ENCODE results near the gene SPHK1. TPM values are rescaled to one million over a fixed set of nuclear protein-coding genes. Genes with fewer than 3 reads are reported as not detected.
A peak's percentile ranks its signal among the peaks of the same experiment; 100 is the strongest.

The SPHK1 gene
- total RNA-seq, 4 donors from 2014 or later, result 0.66 to 5.0 (median 2.5) TPM

DNA sequence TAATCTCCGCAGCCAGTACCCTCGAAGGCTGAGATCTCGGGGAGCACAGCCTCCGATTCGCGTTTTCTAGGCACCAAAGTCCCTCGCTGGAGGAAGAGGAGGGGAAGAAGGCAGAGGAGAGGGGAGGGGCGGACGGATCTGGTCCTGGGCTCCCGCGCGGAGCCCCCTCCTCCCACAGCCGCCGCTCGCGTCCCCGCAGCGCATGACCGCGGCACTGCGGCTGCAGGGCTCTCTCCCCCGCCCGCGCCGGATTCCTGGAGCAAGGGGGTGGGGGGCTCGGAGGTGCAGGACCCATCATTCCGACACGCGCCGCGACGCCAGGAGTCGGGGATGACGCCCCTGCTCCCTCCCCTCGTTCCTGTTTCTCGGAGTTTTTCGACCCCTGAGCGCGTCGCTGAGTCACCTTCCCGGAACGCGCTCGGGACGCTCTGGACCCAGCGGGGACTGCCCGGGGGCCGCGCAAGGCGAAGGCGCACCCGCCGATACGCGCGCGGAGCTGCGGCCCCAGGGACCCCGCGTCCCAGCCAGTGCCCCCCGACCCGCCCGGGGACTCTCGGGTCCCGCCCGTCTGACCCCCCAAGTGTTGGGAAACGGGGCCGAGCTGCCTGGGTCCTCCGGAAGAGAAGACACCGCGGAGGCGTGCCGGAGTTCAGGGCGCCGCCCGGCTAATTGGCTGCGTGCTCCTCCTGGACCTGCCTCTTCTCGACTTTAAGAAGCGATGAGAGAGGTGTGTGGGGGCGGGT, 1.4 kb upstream of the SPHK1 start:
- H3K4me1 ChIP-seq, result peaks cover 21 to 29% of the 10 kb centered on the region in 2 donors
- intact Hi-C loops (cut with DNase I; ENCODE audit: low total_unique reads), result no loop called here
- H3K36me3 ChIP-seq, result no peaks in the 10 kb centered on the region
- peaks cover 0 to 12% (median 5%) of the 10 kb centered on the region in 3 donors for H3K27me3 ChIP-seq
- TF ChIP-seq, protein P1, sequence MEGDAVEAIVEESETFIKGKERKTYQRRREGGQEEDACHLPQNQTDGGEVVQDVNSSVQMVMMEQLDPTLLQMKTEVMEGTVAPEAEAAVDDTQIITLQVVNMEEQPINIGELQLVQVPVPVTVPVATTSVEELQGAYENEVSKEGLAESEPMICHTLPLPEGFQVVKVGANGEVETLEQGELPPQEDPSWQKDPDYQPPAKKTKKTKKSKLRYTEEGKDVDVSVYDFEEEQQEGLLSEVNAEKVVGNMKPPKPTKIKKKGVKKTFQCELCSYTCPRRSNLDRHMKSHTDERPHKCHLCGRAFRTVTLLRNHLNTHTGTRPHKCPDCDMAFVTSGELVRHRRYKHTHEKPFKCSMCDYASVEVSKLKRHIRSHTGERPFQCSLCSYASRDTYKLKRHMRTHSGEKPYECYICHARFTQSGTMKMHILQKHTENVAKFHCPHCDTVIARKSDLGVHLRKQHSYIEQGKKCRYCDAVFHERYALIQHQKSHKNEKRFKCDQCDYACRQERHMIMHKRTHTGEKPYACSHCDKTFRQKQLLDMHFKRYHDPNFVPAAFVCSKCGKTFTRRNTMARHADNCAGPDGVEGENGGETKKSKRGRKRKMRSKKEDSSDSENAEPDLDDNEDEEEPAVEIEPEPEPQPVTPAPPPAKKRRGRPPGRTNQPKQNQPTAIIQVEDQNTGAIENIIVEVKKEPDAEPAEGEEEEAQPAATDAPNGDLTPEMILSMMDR (IDR thresholded peaks at IDR 0.05 in 4 of 5, conservative IDR thresholded peaks at IDR 0.05 in 1 of 5), result no peak
- no peak for TF ChIP-seq POLR2A (IDR thresholded peaks at IDR 0.05)
- ATAC-seq, result peak in 1 of 2 donors; percentile 28
- H3K27ac ChIP-seq, result peak overlapping the region; percentile 64 to 79 (median 71)
- in situ Hi-C loops (cut with MboI; ENCODE audit: low sequenced_read_pairs in 4 of 4), result no loop called here
- DNase-seq, result no peak
- H3K9me3 ChIP-seq, result no peaks in the 10 kb centered on the region
- peak overlapping the region; percentile 44 to 69 (median 62) for H3K4me3 ChIP-seq

DNA sequence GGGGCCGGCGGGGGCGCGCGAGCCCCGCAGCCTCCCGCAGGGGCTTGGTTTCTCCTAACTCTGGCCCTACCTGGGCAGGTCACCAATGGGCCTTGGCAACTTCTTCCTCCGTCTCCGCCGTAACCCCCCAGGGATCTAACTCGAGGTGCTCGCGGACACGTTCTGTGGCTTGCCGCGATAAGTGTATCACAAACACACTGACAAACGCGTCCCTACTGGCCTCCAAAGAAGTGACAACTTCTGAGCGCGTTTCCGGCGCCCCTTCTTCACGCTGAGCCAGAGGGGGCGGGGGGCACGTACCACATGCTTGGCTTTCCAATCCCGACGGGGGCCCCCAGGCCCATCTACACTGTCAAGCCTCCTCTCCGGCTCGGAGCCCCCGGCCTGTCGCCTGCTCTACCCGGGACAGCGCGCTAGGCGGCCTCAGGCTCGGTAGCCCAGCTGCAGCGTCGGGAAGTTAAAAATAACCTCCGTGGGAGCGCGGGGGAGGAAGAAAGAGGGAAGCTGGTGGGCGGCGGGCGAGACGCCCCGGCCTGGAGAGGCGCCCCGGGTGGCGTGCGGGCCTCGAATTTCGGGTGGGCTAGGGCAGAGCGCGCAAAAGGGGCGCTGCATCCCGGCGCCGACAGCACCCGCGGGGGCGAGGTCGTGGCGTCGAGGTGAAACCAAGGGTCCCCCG, 725 bp upstream of the SPHK1 start:
- Histone ChIP-seq H3K4me1 (peaks cover 21 to 29% of the 10 kb centered on the region in 2 donors), H3K4me3 (peak overlapping the region; percentile 44 to 69 (median 62)), H3K27ac (peak overlapping the region; percentile 64 to 79 (median 71)), H3K9me3 (no peaks in the 10 kb centered on the region), H3K27me3 (peaks cover 0 to 12% (median 5%) of the 10 kb centered on the region in 3 donors), H3K36me3 (no peaks in the 10 kb centered on the region)
- DNase-seq (peak in 1 of 2 donors; percentile 30), ATAC-seq (peak; percentile 34)
- intact Hi-C loops (cut with DNase I; ENCODE audit: low total_unique reads) (no loop called here), in situ Hi-C loops (cut with MboI; ENCODE audit: low sequenced_read_pairs in 4 of 4) (no loop called here)
- TF ChIP-seq POLR2A (IDR thresholded peaks at IDR 0.05), result no peak
- TF ChIP-seq, protein P1 (IDR thresholded peaks at IDR 0.05 in 4 of 5, conservative IDR thresholded peaks at IDR 0.05 in 1 of 5), result peak in 2 of 5 experiments; percentile 40 to 47

DNA sequence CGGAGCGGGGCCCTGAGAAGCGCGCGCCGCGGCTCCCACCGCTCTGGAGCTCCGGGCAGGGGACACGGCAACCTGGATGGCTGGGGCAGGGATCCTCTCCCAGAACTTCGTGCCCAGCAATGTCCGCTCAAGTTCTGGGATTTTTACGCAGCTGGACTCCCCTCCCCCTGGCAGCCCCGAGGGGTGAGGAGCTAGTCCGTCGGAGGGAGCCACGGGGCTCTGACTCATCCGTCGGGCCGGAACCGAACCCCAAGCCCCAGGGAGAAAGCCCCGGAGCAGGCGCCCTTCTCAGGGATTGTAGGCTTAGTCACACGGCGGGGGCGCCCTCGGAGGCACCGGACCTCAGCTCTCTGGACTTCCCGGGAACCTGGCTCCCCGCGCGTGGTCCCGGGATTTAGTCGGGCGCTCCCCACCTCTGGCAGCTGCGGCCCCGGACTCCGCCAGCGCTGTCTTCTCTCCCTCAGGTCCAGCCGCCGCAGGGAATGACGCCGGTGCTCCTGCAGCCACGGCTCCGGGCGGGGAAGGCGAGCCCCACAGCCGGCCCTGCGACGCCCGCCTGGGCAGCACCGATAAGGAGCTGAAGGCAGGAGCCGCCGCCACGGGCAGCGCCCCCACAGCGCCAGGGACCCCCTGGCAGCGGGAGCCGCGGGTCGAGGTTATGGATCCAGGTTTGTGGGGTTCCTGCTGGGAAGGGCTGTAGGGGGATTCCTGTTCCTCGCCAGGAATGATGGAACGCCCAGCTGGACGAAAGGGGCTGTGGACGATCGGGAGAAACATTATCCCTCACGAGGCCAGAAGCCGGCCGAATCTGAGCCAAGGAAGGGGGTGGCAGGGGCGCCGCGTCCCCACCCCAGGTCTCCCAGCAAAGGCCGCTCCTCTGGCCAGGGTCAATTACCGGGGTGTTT, 830 bp downstream of the SPHK1 start:
- Histone ChIP-seq H3K27ac (peak overlapping the region; percentile 64 to 79 (median 71)), H3K36me3 (peaks cover 0 to 5% of the 10 kb centered on the region in 2 donors), H3K4me1 (peaks cover 29 to 33% of the 10 kb centered on the region in 2 donors), H3K9me3 (no peaks in the 10 kb centered on the region), H3K27me3 (peaks cover 0 to 12% (median 5%) of the 10 kb centered on the region in 3 donors), H3K4me3 (peak overlapping the region; percentile 44 to 69 (median 62))
- TF ChIP-seq POLR2A (IDR thresholded peaks at IDR 0.05), result peak in 1 of 2 donors; percentile 11
- TF ChIP-seq, protein P1 (IDR thresholded peaks at IDR 0.05 in 4 of 5, conservative IDR thresholded peaks at IDR 0.05 in 1 of 5), result no peak
- DNase-seq (no peak), ATAC-seq (peak; percentile 4 to 5)
- intact Hi-C loops (cut with DNase I; ENCODE audit: low total_unique reads), result loop anchor here (1.0 to 5.0 kb wide), 2 partner anchors 32 to 78 kb away; partner anchors contain the start of genes PRPSAP1 and QRICH2
- in situ Hi-C loops (cut with MboI; ENCODE audit: low sequenced_read_pairs in 4 of 4), result no loop called here

All from gastrocnemius medialis (tissue), 4 donors.